GM19324 (cell line): ENCODE measurements around the gene LMF1.

ENCODE experiments used
- ATAC-seq: cut with Tn5 transposase; IDR thresholded peaks from one replicate; pipeline ENCODE4 v1.9.1; 2021; ENCODE audit warnings: mild to moderate bottlenecking, moderate library complexity; ENCODE audit not compliant: unreplicated experiment, low FRiP score

LMF1 gene

DNA sequence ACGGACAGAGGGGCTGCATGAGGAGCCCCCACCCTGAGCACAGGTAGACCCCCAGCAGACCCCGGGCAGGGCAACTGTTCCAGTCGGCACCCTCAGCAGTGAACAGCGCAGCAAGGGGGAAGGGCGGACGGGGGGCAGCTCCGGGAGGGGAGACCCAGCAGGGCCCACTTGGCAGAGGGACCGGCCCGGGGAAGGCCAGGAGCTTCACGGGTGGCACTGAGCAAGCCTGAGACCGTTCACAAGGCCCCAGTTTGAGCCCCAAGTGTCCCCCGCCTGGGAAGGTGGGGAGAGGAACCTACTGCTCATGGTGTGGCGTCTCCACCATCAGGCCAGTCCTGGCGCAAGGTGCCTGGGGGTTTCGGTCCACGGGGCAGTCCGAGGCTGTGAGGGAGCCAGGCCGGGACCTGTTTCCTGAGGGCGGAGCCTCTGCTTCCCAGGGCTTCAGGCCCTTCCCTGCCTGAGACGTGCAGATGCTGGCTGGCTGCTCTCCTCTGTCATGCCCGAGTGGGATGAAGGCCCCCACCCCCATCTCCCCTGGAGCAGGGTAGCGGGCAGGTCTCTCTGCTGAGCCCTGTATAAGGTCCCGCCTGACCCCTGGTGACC is 115.9 kb downstream of the LMF1 start:
- ATAC-seq = no peak

DNA sequence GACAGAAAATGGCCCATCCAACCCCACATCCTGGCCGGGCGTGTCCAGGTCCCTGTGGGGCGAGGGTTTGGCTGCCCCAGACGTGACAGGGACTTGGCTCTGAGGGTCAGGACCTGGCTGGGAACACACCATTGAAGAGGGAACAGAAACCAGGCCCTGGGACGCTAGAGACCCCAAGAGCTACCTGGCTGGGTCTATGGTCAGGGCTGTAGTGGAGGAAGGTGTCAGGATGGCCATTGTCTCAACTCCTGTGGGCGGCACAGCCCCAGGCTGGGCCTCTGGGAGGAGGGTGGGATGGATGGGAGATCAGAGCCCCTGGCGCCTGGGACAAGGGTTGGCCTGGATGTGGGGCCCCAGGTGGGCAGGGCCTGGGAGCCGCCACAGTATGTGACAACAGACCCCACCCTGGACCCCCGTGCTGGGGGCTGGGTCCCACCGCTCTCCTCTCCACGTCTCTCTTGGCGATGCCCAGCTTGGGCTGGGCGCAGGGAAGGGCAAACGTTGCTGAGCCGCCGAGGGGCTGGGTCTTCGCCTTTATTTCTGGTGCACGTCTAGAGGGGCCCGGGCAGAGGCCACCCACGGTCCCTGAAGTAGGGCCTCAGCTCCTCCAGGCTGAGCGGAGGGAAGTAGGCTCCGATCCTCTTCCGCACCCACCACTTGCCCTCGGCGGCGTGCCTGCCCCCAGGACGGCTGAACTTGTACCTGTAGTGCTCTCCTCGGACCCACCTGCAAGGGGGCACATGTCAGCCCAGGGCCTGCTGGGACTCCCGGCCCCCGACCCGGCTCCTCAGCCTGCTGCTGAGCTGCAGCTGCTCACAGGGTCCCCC is 116.6 kb downstream of the LMF1 start:
- ATAC-seq = no peak

- no peak for ATAC-seq
These were observed 117.5 kb downstream of the LMF1 start for GRCh38 chr16:853306-853705.

DNA sequence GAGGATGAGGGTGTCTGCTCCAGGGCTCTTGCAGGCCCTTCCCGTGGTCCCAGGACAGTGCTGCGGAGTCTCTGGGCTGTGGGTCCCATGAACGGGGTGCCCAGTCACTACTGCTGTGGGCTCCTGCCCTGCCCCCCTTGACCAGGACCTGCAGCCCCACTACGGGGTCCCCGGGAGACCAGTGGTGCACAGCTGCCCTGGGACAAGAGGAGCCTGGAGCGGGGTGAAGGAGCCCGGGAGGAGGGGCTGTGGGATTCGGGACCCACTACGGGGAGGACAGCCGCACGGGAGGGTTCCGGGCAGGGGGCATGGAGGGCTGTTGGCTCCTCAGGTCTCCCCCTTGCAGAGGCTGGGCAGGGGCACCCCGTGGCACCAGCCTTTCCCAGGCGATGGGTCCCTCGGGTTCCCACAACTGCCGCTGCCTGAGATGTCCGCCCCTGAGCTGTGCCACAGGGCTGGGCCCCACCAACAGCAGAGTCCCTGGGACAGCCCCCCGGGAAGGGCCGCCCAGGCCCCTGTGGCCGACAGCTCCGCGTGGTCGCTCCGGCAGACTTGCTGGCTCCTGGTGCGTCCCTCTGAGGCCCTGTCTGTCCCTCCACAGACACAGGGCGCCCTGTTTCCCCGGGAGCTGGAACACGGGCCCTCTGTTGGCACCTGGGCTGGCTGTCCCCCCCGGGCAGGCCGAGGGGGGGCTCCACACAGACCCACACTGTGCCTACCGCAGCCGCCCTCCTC is 118.2 kb downstream of the LMF1 start:
- no peak for ATAC-seq

DNA sequence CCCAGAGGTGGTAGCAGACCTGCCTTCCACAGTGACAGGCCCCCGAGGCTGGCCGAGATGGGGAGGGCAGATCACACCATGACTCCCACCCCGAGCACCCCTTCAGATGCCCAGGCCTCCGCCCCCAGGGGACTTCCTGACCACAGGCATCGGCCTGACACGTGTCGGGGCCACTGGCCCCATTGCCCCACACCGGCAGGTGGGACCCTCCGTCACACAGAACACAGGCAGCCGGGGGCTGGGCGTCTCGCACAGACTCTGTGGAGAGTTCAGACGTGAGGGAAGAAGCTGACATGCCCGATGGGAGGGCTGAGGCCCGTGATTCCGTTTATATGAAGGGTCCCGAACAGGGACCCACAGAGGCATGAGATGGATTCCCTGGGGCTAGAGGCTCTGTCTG is 118.9 kb downstream of the LMF1 start:
- no peak for ATAC-seq

DNA sequence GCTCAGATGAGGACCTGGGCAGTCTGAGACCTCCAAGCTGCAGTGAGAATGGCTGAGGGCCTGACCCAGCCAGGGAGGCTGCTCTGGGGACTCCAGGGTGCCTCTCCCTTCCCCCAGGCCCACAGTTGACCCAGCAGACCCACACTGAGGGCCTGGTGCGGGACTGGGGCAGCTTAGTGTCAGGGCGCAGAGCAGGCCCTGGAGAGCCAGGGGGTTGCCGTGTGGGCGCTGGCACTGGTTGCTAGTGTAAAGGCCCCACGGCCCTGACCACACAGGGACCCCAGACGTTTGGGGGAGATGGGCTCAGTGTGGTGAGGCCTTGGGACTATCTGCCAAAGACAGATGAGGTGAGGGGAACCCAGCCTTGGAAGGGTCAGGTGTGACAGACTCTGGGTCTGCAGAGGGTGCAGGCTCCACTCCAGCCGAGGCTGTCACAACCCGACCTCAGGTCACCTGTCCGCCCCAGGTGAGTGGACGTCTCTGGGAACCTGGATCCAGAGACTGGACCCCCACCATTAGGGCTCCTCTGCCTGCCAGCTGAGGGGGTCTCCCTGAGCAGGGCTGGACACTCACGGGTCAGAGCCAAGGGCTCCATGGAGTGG is 119.5 kb downstream of the LMF1 start:
- no peak for ATAC-seq

DNA sequence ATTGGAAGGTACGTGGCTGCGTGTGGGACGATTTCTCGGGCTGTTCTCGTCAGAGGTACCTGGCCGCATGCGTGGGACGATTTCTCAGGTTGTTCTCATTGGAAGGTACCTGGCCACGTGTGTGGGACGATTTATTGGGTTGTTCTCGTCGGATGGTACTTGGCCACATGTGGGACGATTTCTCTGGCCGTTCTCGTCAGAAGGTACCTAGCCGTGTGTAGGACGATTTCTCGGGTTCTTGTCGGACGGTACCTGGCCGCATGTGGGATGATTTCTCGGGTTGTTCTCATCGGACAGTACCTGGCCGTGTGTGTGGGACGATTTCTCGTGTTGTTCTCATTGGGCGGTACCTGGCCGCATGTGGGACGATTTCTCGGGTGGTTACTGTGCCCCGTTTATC is 120.1 kb downstream of the LMF1 start:
- no peak for ATAC-seq

- no peak for ATAC-seq
These were observed 122.1 kb downstream of the LMF1 start for GRCh38 chr16:848510-849253.

DNA sequence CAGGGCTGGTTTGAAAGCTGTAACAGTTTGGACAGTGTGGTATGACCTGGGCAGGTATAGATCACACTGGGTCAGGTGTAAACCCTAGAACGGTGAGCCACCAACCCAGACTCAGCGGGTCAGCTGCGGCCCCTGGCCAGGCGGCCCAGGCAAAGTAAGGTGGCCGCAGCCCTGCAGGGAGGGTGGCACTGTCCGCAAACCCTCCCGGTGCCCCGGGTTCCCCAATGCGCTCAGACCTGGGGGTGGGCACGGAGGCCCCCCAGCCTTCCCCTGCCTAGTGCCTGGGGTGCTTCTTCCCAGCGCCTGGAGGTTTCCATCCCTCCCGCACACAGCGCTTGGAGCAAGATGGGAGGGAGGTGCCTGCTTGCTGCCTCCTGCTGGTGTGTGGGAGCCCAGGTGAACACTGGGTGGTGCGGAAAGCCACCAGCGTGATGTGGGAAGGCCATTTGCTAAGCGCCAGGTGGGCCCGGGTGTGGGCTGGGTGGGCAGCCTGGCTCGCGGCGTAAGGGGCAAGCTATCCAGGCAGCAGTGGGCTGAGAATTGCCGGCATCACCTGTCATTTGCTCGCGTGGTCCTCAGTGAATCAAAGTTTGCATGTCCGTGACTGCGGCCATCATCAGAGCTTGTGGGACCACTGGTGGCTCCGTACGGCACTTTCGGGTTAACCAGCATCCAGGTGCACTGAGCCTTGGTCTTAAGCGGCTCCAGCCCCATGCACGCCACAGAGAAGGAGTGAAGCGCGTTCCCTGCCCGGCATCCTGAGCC is 122.9 kb downstream of the LMF1 start:
- no peak for ATAC-seq

DNA sequence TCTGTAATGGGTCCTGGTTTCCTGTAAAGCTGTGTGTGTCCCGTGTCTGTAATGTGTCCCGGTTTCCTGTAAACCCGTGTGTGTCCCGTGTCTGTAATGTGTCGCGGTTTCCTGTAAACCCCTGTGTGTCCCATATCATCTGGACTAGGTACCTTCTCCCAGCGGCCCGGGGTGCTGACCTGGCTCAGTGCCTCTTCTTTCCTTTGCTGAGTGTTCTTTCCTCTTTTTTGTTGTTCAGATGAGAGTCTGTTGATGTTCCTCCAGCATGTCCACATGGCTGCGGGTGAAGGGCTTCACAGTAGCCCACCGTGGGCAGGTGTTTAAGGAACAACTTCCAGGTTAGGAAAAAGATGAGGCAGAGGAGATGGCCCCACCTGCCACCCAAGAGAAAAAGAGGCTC is 123.6 kb downstream of the LMF1 start:
- ATAC-seq = no peak

- no peak for ATAC-seq
These were observed 125.4 kb downstream of the LMF1 start for GRCh38 chr16:845351-845745.

DNA sequence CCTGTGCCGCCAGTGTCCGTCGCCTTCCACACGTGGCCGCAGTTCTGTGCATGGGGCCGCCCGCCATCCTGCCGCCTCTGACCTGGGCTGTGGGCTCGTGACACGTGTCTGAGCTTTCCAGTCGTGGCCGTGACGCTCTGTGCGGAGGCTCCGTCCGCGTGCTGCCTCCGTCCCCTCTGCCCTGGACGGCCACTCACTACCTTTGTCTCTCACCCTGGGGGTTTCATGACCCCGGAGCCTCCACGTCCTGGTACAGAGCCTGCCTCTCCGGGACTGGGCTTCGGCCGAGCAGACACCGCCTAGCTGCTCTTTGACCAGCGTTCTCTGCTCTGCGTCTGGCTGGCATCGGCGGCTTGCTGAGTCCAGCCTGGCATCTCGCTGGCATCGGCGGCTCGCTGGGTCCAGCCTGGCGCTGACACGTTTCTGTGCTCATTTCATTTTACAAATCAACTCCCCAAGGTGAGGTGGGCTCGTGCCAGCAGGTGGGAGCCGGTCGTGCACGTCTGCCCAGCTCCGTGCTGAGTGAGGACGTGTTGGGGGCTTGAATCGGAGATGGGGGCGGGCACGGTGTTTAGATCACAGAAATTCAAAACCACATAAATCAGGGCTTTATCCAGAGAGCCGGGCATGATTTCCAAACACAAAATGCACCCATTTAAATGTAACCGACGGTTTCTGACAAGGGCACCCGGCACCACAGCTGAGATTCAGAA is 126.0 kb downstream of the LMF1 start:
- ATAC-seq = no peak

GRCh38 chr16:843771-844170 is 127.0 kb downstream of the LMF1 start:
- no peak for ATAC-seq

DNA sequence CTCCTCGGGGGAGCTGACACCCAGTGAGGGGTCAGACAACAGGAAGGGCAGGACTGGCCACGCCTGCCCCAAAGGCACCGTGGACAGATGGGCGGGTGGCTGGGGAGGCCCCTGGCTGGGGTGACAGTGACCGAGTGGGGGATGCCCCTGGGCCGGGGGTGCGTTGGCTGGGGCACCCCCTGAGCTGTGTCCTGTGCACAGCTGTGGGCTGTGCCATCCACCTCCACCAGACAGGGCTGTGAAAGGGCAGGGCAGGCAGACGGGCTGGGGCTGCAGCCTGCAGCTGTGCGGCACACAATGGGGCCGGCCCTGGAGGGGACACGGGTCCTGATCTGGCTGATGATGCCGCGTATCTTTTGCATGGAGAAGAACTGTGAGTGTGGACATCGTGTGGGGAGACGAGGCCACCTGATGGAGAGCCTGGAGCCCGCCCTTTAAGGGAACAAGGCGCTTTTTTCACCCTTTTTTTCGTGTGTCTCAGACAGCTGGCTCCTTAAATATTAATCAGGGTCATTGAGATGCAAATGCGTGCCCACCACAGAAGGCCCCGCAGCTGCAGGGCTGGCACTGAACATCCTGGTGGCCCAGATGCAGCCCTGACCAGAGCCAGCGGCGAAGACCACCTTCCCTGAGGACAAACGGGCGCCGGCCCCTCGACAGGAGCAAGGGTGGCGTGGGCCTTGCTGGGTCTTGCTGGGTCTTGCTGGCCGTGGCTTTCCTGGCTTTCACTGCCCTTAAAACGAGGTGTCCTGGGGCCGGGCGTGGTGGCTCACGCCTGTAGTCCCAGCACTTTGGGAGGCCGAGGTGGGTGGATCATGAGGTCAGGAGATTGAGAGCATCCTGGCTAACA is 127.8 kb downstream of the LMF1 start:
- no peak for ATAC-seq

- ATAC-seq = no peak
These were observed 128.7 kb downstream of the LMF1 start for GRCh38 chr16:842061-842476.

- no peak for ATAC-seq
These were observed 129.2 kb downstream of the LMF1 start for GRCh38 chr16:841455-842060.

DNA sequence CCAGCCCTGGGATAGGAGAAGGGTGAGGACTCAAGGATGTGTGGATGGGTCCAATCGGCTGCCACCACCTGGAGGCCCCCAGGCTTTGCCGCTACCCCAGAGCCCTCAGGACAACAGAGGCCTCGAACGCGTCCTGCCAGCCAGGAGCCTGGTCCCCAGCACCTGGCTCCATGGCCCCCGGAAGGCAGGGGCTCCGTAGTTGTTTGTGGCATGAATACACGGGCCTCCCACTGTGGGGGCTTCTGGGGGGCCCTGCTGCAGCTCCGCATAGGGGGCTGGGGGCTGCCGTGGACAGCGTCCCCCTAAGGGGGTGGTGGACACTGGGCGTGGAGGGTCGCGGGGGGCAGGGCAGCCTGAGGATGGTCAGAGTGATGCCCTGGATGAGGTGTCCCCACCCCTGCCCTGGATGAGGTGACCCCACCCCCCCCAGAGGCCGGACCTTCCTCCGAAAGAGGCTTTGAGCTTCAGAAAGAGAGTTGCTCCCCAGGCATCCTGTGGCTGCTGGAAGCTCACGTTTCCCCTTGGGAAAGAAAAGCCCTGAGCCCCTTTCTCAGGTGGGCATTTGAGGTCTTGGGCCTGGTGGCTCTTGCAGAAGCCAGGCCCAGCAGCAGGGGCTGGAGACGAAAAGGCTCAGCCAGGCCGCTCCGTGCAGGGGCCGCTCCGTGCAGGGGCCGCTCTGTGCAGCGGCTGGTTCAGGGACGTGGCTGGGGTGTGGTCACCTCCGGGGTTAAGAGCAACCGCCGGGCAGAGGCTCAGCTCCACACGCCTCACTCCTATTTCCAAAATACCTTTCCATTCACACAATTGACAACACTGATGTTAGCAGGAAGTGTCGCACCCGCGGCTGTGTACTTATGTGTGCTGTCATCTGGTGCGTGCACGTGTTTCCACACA is 130.0 kb downstream of the LMF1 start:
- ATAC-seq = no peak
